ENCODE data around the gene UBE4B.

The UBE4B gene

DNA sequence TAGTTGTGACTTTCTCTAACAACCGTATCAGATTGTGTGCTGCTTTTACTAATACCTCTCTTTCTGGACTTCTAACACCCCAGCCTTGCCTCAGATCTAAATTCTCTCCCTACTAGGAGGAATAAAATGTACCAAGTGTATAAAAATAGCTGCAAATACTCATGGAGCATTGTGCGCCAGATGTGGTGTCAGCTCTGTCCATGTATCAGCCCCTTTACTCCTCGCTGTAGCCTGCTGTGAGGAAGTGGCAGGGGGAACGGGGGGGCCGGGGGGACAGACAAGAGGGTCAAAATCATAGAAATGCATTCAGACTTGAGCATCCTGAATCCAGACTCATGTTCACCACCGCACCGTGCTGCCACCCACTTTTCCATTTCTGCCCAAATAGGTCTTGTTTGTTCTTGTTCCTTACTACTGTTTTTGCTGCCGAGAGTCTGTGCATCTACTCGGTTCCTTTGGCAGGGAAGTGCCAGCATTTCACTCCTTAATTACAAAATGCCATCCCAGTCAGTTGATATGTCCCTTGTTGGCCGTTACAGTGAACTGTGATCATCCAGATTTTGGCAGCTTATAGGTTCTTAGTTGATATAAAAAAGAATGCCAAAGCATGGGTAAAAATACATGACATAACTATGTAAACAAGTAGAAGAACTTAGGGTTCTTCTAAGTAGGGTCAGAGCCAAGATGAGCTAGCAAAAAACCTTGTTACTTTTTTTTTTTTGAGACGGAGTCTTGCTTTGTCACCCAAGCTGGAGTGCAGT is 76.4 kb downstream of the UBE4B start:
- no peak for DNase-seq (ENCODE audit: low read depth, low spot score)

DNA sequence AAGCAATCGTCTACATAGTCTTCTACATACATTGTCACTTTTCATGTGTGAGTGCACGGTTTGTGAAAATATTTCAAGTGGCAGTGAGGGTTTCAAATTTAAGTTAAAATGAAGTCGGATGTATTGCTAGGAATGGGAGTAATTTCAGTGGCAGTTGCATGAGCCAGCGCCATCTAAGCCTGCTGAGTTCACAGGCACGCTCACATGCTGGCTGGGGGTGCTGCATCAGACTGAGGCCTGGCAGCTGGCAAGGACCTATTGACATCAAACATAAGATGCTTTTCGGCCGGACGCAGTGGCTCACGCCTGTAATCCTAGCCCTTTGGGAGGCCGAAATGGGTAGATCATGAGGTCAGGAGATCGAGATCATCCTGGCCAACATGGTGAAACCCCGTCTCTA is 80.7 kb downstream of the UBE4B start:
- no peak for DNase-seq (ENCODE audit: low read depth, low spot score)

DNA sequence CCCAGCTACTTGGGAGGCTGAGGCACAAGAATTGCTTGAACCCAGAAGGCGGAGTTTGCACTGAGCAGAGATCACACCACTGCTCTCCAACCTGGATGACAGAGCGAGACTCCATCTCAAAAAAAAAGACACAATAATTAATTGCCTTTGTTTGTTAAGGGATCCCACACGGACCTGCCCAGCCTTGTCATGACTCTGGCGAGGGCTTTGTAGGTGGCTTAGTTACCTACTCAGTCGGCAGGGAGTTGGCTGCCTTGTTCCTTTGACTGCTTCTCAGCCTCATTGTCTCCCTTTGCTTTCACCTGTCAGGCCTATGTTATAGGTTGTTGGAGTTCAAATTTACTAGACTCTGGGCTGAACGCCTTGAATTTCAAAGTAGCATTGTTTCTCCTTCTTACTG is 82.0 kb downstream of the UBE4B start:
- peak; percentile 14 for DNase-seq (ENCODE audit: low read depth, low spot score)

DNA sequence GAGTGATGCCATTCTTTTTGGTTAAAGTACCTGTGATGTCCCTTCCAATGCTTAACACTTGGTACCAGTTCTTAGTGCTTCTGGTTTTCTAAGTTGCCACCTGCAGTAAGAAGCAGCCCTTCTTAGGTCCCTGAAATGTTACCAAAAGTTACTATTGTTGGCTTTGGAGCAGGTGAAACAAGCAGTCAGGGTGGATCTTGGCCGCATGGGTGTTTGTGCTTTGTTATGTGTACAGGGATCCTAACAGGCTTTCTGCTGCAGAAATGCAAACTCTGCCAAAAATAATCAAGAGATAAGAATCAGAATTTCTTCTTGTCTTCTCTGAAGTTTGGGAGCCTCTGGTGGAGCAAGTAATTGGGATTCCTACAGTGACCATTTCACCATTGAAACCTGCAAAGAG is 84.4 kb downstream of the UBE4B start:
- DNase-seq (ENCODE audit: low read depth, low spot score), result no peak

DNA sequence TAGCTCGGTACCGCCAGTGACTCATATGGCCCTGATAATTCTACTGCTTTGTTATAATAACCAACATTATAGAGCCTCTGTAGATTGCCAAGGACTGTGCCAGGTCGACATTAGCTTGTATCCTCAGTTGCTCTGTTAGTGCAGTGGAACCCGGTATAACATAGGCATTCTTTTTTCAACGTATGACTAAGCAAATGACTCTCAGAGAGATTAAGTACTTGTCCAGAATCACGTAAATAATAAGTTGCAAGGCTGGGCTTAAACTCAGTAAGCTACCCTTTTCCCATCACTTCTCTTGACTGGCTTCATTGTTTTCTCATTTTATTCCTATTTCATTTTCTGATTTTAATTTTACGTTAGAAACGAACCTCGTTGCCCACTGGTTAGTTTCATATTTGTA is 85.1 kb downstream of the UBE4B start:
- no peak for DNase-seq (ENCODE audit: low read depth, low spot score)

DNA sequence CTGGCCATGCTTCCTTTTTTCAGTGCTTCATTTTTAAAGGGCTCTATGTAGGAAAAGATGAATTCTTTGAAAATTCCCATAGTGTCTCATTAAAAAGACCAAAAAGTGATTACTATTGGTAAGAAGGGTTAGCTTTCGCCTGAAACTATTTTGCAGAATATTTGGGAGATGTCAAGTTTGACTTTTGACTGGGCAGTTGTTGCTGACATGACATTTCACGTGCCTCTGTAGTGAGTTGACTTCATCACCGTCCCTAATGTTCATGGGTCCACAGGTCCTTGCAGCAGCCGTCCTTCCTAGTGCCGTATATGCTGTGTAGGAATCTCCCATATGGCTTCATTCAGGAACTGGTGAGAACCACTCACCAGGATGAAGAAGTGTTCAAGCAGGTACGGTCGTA is 88.9 kb downstream of the UBE4B start:
- no peak for DNase-seq (ENCODE audit: low read depth, low spot score)

DNA sequence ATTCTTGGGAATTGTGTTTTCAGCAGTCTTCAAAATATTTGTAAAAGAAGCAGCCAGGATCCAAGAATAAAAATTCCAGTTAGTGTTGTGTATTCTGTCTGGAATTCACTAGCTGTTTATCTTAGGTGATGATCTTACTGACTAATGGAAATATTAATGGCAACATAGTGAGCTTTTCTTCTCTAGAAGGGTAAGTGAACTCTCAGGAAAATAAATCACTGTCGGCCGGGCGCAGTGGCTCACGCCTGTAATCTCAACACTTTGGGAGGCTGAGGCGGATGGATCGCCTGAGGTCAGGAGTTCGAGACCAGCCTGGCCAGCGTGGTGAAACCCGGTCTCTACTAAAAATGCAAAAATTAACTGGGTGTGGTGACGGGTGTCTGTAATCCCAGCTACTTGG is 90.2 kb downstream of the UBE4B start:
- DNase-seq (ENCODE audit: low read depth, low spot score), result no peak

DNA sequence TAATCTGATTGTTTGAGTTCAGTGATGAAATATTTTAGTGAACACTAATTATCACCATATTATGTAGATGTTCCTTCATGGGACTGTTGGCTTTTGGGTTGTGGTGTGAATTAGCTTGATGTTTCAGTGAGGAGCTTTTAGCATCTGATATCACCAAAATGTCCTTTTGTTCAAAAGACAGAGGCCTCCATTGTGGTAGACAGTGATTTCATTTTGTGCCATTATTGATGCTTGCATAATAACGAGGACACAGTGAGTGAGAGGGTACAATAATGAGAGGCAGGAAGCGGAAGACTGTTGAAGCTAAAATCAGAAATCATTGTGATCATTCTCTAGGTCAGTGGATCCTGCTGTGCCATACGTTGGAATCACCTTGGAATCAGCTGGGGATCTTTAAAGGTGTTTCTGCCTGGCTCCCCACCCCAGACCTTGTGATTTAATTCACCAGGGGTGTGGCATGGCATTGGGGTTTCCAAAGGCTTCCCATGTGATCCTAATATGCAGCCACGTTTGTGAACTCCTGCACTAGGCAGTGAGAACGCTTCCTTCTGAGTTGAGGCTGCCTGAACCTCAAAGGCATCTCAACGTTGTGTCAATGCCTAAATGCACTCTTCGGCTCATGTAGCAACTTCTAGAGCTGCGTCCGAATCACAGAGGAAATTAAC is 95.5 kb downstream of the UBE4B start:
- no peak for DNase-seq (ENCODE audit: low read depth, low spot score)

DNA sequence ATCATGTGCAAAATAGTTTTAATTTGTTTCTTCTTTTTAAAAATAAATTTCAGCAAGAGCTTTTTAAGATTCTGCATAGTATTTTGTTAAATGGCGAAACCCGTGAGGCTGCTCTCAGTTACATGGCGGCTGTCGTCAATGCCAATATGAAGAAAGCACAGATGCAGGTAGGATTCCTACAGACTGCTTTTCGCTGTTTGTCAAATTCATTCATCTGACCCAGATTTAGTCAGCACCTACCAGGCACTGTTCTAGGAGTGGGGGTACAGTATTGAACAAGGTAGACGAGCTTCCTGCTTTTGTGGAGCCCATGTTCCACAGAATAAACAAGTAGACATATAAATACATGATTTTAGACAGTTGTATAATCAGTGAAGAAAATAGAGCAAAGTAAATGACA is 99.6 kb downstream of the UBE4B start:
- no peak for DNase-seq (ENCODE audit: low read depth, low spot score)

DNA sequence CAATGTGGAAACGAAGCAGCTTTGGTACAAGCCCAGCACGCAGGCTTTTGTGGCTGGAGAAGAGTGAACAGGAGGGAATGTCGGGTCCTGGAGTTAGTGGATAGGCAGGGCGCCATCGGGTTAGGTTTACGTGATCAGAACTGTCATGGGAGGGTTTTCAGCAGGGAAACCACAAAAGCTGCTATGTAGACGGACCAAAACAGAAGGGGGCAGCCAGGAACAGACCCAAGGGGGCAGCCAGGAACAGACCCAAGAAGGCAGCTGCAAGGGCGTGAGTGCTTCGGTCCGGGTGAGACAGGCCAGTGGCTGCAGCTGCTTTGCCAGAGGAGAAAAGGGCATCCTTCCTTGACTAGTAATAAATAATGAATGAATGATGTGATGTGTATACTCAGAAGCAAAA is 100.1 kb downstream of the UBE4B start:
- DNase-seq (ENCODE audit: low read depth, low spot score), result no peak

DNA sequence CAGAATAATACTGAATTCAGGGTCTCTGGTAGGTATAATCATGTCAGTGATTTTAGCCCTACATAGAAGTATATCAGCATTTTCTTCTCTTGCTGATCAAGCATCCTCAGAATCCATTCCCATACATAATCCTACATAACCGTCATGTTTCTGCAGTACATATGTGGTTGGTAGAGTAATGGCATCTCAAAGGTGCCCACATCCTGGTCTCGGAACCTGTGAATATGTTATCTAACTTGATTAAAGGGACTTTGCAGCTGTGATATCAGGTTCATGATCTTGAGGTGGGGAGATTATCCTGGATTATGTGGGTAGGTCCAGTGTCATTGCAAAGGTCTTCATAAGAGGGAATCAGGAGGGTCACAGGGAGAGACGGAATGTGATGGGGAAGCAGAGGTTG is 108.2 kb downstream of the UBE4B start:
- no peak for DNase-seq (ENCODE audit: low read depth, low spot score)

DNA sequence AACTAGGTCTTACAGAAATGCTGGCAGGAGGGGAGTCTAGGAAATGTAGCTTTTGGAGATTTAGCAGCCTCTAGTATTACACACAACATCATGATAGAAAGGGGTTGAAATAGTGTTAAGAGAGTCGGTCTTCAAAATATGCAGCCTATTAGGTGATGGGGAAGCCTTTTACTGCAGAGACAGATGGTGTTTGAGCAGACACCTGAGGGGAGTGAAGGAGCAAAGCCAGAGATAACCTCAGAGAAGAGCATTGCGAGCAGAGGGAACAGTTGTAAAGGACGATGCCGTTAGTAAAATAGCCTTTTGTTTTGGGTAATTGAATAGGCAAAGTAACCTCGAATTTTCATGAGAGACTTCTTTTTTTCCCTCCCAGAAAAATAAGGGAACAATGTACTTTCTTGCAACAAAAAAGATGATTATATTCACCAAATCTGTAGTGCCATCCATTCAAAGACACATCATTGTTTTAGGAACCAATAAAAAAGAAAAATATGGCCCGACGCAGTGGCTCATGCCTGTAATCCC is 111.3 kb downstream of the UBE4B start:
- DNase-seq (ENCODE audit: low read depth, low spot score), result no peak

DNA sequence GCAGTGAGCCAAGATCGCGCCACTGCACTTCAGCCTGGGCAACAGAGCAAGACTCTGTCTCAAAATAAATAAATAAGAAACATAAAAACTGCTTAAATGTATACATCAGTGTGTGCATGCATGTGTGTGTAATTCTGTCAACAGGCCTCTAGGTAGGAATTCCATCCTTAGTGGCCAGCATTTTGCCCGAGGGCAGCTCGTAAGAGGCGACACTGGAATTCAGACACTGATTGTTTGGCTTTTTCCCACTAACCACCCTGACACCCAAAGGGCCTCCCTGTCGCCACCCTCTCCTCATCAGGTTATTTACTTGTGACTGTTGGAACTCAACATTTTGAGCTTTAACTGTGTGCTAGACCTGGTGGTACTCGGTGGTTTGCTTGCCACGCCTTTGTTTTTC is 113.6 kb downstream of the UBE4B start:
- DNase-seq (ENCODE audit: low read depth, low spot score), result peak; percentile 67

DNA sequence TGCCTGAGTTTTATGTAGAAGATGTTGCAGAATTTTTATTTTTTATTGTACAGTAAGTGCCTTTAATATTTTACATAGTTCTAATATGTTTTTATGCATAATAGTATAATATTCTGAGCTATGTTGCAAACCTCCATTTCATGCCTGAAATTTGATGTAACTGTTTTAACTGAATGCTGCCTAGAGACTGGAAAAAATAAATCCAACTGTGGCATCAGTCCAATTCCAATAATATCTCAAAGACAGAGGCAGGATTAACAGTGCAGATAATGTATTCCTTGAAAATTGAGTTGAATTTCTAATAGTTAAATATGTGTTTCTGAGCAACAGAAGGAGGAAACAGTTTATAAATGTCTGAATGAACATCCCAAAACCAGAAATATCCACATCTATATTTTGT is 116.5 kb downstream of the UBE4B start:
- DNase-seq (ENCODE audit: low read depth, low spot score), result no peak

DNA sequence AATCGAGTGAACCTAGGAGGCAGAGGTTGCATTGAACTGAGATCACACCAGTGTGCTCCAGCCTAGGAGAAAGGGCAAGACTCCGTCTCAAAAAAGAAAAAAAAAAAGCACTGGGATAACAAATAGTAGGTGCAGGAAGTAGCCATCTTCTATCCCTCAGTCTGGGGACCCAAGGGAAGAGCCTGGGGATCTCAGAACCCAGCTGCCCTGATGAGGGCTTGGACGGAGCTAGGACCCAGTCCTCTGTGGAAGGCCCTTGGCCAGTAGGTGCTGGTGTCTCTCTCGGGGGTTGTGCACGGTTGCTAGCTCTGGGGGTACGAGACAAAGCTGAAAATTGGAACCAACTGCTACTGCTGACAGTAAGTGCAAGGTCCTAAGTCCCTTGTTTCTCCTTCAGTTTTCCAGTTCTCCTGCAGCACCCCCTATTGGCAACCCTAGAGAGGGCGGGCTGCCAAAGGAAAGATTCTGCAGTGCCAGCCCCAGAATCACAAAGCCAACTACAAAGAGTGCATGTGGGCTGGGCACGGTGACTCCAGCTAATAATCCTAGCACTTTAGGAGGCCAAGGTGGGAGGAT is 120.0 kb downstream of the UBE4B start:
- DNase-seq (ENCODE audit: low read depth, low spot score), result peak; percentile 81

DNA sequence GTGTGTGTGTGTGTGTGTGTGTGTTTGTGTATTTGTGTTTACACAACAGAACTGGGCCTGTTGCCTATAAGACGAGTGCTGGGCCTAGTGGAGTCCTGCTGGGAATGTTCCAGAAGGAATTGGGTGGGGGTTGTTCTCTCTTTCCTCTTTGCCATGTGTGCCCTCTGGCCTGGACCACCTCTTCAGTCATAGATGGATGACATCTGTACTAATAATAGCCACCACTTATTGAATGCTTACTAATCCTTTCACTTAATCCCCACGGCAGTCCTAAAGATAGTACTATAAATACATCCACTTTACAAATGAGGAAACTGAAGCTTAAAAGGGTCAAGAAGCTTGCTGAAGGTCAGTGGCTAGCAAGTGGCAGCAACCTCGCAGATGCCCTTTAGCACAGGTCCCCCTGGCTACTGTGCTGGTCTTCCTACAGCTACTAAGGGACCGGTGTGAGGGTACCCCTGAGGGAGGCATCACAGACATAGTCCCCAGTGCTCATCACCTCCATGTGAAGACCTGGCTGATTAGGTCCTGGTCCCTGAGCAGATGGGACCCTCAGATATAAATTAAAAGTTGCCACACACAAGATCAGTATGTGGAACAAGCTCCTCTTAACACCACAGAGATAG is 122.4 kb downstream of the UBE4B start:
- DNase-seq (ENCODE audit: low read depth, low spot score), result no peak

DNA sequence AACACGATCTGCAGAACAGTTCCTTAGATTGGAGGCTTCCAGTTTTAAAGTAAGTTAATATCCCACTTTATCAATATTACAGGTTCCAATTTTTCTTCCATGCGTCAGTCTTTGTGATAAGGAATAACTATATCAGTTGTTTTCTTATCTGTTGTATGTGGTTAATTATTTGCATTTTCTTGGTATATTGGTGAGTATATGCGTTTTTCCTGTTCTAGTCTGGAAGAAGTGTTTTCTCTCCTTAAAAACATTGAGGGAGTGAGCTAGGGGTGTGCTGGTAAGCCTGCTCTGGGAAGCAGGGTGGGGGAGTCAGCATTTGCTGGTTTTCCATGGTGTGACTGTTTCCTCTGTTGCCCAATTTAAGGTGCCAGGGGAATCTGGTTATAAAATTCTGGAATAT is 127.4 kb downstream of the UBE4B start:
- DNase-seq (ENCODE audit: low read depth, low spot score), result no peak

DNA sequence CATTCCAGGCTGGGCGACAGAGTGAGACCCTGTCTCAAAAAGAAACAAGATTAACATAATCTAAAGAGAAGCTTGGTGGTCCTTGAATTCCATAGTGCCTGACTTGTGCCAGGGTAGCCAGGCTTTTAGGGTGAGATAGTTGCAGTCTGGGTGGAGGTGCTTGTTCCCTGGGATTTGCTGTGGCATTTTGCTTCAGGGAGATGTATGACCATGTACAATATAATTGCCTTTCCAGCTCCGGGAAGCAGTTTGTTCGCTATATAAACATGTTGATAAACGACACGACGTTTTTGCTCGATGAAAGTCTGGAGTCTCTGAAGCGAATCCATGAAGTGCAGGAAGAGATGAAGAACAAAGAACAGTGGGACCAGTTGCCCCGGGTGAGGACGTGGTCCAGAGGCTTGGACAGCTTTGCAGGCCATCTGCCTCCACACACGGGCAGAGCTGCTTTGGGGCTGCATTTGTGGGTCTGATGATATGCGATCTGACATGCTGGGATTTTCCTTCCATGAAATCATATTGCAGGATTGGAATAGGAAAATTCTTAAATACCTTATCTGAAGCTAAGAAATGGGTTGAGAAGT is 128.2 kb downstream of the UBE4B start:
- DNase-seq (ENCODE audit: low read depth, low spot score), result no peak

DNA sequence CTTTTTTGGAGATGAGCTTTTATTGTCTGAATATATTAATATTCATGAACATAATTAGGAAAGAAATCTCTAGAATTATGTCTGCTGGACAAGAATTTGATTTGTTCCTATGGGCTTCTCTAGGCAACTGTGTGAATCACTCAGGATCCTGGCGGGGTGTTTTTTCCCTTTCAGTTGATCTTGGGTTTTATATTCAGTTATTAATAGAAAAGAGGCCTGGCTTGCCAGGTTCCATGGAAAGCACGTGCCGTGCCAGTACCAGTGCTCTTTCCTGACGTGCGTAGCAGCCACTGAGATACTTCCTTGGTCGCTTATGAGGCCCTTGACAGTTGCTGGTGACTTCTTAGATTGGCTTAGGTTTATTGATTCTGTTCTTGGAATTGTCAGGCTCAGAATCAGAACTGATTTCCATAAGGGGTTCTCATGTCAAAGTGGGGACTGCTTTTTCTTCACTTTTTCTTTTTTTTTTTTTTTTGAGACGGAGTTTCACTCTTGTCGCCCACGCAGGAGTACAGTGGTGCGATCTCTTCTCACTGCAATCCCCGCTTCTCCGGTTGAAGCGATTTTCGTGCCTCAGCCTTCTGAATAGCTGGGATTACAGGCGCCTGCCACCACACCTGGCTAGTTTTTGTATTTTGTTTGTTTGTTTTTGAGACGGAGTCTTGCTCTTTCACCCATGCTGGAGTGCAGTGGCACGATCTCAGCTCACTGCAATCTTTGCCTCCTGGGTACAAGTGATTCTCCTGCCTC is 129.0 kb downstream of the UBE4B start:
- DNase-seq (ENCODE audit: low read depth, low spot score), result no peak

DNA sequence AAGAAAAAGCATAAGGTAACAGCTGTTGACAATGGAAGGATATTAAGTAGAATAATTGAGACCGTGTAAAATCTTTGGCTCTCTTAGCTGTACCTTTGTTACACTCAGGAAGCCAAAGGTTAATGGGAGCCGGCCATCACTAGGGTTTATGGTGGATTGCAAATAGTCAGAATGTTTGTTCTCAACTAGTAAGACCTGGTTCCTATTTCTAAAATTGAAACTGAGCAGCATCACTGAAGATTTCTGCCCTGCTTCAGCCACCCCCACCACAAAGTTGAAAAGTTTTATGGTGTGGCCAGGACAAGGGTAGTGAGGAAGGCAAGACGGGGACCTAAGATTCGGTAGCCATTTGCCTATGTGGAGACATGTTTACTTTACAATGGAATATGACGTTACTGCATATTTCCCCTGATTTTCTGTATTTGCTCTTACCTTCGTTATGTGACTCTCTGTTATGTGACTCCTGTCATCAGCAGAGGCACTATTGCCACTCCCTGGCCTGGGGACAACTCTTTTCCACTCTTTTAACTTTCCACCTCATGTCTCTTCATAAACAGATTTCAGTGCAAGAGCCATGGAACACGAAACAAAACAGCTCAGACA is 136.3 kb downstream of the UBE4B start:
- DNase-seq (ENCODE audit: low read depth, low spot score), result no peak

DNA sequence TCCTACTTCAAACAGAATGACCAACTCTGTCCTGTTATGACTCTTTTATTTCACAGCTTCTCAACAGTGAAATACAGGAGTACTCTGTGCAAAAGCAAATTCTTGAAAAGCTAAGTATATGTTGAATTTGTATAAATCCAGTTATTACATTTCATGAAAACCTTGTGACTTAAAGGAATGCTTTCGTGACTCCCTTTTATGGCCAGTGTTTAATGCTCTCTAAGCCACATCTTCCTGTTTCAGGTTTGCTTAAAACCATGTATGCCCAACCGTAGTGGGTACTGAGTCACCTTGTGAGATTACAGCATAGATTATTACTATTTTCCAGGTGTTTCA is 137.4 kb downstream of the UBE4B start:
- no peak for DNase-seq (ENCODE audit: low read depth, low spot score)

All from ELF-1 (cell line).